Measurements from ENCODE around the gene ABCA4.

Gene ABCA4

GRCh38 chr1:94098585-94099111 is 22.3 kb downstream of the ABCA4 start:
- FAIRE-seq (peak; percentile 73), DNase-seq (ENCODE audit: insufficient read length, low spot score) (no peak)
- TF ChIP-seq CTCF (IDR thresholded peaks at IDR 0.05; ENCODE audit: insufficient read depth, missing control alignments), result no peak

- DNase-seq (ENCODE audit: insufficient read length, low spot score), result no peak
- no peak for TF ChIP-seq CTCF (IDR thresholded peaks at IDR 0.05; ENCODE audit: insufficient read depth, missing control alignments)
- FAIRE-seq, result no peak
Observed at GRCh38 chr1:94096797-94097549, 24.0 kb downstream of the ABCA4 start.

DNA sequence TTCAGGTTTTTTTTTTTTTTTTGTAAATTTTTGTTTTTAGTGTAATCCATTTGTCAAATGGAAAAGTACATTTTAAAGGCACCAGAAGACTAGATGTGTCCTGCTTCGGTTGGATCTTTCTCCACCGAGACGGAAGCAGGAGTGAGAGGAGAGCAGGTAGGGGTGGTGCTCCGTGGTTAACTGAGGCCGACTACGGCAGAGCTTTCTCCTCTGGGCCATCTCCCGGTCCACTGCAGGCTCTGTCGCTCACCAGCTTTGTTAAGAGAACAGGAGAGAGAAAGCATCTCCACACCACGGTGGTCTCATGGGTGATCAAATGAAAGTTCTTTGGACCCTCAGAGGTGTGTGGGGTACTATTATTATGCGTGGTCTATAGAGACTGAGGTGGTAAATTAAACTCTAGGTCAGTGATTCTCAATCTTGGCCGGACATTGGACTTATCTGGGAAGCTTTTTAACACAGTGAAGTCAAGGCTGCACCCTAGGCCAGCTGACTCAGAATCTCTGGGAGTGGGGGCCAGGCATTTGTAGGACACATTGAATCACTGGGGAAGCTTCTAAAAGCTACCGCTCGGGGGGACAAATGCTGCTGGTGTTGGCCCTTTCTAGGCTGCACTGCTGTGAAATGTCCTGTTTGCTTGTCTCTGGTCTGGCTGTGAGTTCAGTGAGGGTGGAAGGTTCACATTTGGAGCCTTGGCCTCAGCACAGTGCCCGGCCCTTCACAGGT is 25.0 kb downstream of the ABCA4 start:
- FAIRE-seq, result no peak
- no peak for DNase-seq (ENCODE audit: insufficient read length, low spot score)
- TF ChIP-seq CTCF (IDR thresholded peaks at IDR 0.05; ENCODE audit: insufficient read depth, missing control alignments), result no peak

- no peak for DNase-seq (ENCODE audit: insufficient read length, low spot score)
Observed at GRCh38 chr1:94095112-94095637, 25.8 kb downstream of the ABCA4 start.

DNA sequence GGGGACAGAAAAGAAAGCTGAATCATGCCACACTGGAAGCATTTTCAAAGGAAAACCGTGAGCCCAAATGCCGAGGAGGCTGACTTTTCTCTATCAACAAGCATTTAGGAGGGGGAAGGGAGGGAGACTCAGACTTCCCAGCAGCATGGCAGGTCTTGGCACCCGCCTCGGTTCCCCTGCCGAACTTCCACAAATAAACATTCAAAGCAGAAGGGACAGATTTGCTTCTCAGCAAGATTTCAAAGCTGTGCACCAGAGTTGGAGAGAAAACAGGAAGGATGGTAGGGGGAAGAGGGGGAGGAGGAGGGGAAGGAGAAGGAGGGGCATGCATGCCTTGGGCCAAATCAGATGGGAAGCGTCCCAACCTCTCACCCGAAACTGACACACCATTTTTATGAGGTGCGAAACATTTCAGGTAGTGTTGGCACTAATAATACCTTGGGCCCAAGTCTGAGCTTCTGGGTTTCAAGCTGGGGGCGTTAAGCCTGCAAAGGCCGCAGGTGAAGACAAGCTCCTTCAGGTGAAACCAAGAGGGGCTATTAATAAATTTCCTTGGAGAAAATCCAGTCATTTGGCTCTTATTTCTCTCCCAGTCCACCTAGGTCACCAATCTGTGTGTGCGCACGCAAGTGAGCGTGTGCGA is 26.4 kb downstream of the ABCA4 start:
- DNase-seq (ENCODE audit: insufficient read length, low spot score) (no peak), FAIRE-seq (no peak)
- no peak for TF ChIP-seq CTCF (IDR thresholded peaks at IDR 0.05; ENCODE audit: insufficient read depth, missing control alignments)

More at GRCh38 chr1:94095112-94095637, 25.8 kb downstream of the ABCA4 start:
- no peak for TF ChIP-seq CTCF (IDR thresholded peaks at IDR 0.05; ENCODE audit: insufficient read depth, missing control alignments)
- no peak for FAIRE-seq

- DNase-seq (ENCODE audit: insufficient read length, low spot score), result no peak
- TF ChIP-seq CTCF (IDR thresholded peaks at IDR 0.05; ENCODE audit: insufficient read depth, missing control alignments), result no peak
- no peak for FAIRE-seq
Observed at GRCh38 chr1:94093996-94094395, 27.0 kb downstream of the ABCA4 start.

Measured in D721Med (cell line).